DMS114 treated with DMSO at 0.1 percent for 48 hours (cell line): ENCODE results near the gene CDH18.
"Not testable (repeated sequence)": the region's sequence is repeated elsewhere in the genome, so short reads cannot be mapped to it uniquely, and the experiment has no call there.

Source experiments
- DNase-seq: peaks from one replicate; lab custom pipeline; 2025; ENCODE audit not compliant: unreplicated experiment; lab: John Stamatoyannopoulos, UW

CDH18 gene

GRCh38 chr5:19862711-19863110 lies 125.3 kb downstream of the CDH18 start:
- no peak for DNase-seq

GRCh38 chr5:19859020-19859419 lies 129.0 kb downstream of the CDH18 start:
- no peak for DNase-seq

- DNase-seq, result no peak
Measured at GRCh38 chr5:19855931-19856330, 132.1 kb downstream of the CDH18 start.

GRCh38 chr5:19855453-19855852 lies 132.5 kb downstream of the CDH18 start:
- no peak for DNase-seq

- DNase-seq, result no peak
Measured at GRCh38 chr5:19855031-19855430, 133.0 kb downstream of the CDH18 start.

- DNase-seq, result no peak
Measured at GRCh38 chr5:19853616-19854240, 134.3 kb downstream of the CDH18 start.

GRCh38 chr5:19837536-19838174 lies 150.3 kb downstream of the CDH18 start:
- no peak for DNase-seq

- DNase-seq, result no peak
Measured at GRCh38 chr5:19835442-19835841, 152.6 kb downstream of the CDH18 start.

GRCh38 chr5:19812720-19813119 lies 175.3 kb downstream of the CDH18 start:
- not testable (repeated sequence) for DNase-seq

- DNase-seq, result no peak
Measured at GRCh38 chr5:19806756-19807155, 181.2 kb downstream of the CDH18 start.

GRCh38 chr5:19802686-19803085 lies 185.3 kb downstream of the CDH18 start:
- no peak for DNase-seq

- no peak for DNase-seq
Measured at GRCh38 chr5:19795218-19795617, 192.8 kb downstream of the CDH18 start.

- DNase-seq, result no peak
Measured at GRCh38 chr5:19790829-19791466, 197.1 kb downstream of the CDH18 start.

GRCh38 chr5:19782566-19782965 lies 205.4 kb downstream of the CDH18 start:
- DNase-seq, result no peak

- DNase-seq, result no peak
Measured at GRCh38 chr5:19777363-19777762, 210.6 kb downstream of the CDH18 start.

GRCh38 chr5:19776886-19777285 lies 211.1 kb downstream of the CDH18 start:
- not testable (repeated sequence) for DNase-seq

- DNase-seq, result no peak
Measured at GRCh38 chr5:19771174-19771835, 216.7 kb downstream of the CDH18 start.

GRCh38 chr5:19770396-19770795 lies 217.6 kb downstream of the CDH18 start:
- DNase-seq, result no peak

- no peak for DNase-seq
Measured at GRCh38 chr5:19767987-19768386, 220.0 kb downstream of the CDH18 start.

GRCh38 chr5:19753579-19753978 lies 234.4 kb downstream of the CDH18 start:
- DNase-seq, result no peak

- no peak for DNase-seq
Measured at GRCh38 chr5:19751326-19751725, 236.7 kb downstream of the CDH18 start.

- DNase-seq, result no peak
Measured at GRCh38 chr5:19745247-19745646, 242.8 kb downstream of the CDH18 start.
